NCI-H2196 (cell line): Measurements from ENCODE around the gene ZDHHC11B.
A peak's percentile ranks its signal among the peaks of the same experiment; 100 is the strongest.
"Not testable (repeated sequence)": the region's sequence is repeated elsewhere in the genome, so short reads cannot be mapped to it uniquely, and the experiment has no call there.

ENCODE experiments used
- DNase-seq: peaks from one replicate; lab custom pipeline; 2025; ENCODE audit not compliant: unreplicated experiment; lab: John Stamatoyannopoulos, UW

Gene ZDHHC11B

GRCh38 chr5:785181-785705 is 714 bp upstream of the ZDHHC11B start:
- DNase-seq = not testable (repeated sequence)

GRCh38 chr5:783881-784427 is 575 bp downstream of the ZDHHC11B start:
- peak; percentile 43 for DNase-seq

GRCh38 chr5:783049-783802 is 1.3 kb downstream of the ZDHHC11B start:
- not testable (repeated sequence) for DNase-seq

GRCh38 chr5:782356-782755 is 2.2 kb downstream of the ZDHHC11B start:
- DNase-seq = not testable (repeated sequence)

GRCh38 chr5:780571-780970 is 4.0 kb downstream of the ZDHHC11B start:
- not testable (repeated sequence) for DNase-seq

- not testable (repeated sequence) for DNase-seq
Observed at GRCh38 chr5:778967-779366, 5.6 kb downstream of the ZDHHC11B start.

- not testable (repeated sequence) for DNase-seq
Observed at GRCh38 chr5:778421-778820, 6.1 kb downstream of the ZDHHC11B start.

GRCh38 chr5:777756-778161 is 6.8 kb downstream of the ZDHHC11B start:
- no peak for DNase-seq

- no peak for DNase-seq
Observed at GRCh38 chr5:776862-777711, 7.4 kb downstream of the ZDHHC11B start.

- no peak for DNase-seq
Observed at GRCh38 chr5:775961-776861, 8.3 kb downstream of the ZDHHC11B start.

GRCh38 chr5:775595-775960 is 9.0 kb downstream of the ZDHHC11B start:
- not testable (repeated sequence) for DNase-seq

- DNase-seq = not testable (repeated sequence)
Observed at GRCh38 chr5:774854-775505, 9.5 kb downstream of the ZDHHC11B start.

GRCh38 chr5:774304-774703 is 10.2 kb downstream of the ZDHHC11B start:
- DNase-seq = not testable (repeated sequence)

- DNase-seq = no peak
Observed at GRCh38 chr5:773517-774264, 10.8 kb downstream of the ZDHHC11B start.

GRCh38 chr5:772931-773330 is 11.6 kb downstream of the ZDHHC11B start:
- not testable (repeated sequence) for DNase-seq

- not testable (repeated sequence) for DNase-seq
Observed at GRCh38 chr5:772547-772890, 12.0 kb downstream of the ZDHHC11B start.

- DNase-seq = not testable (repeated sequence)
Observed at GRCh38 chr5:771841-772546, 12.5 kb downstream of the ZDHHC11B start.

- not testable (repeated sequence) for DNase-seq
Observed at GRCh38 chr5:771087-771781, 13.3 kb downstream of the ZDHHC11B start.
